HL-60/S4 treated with phorbol 12-myristate 13-acetate at 8.2 ng/mL for 4 days and 3 days (cell line): Measurements from ENCODE around the gene PUS1.
"Not testable (repeated sequence)": the region's sequence is repeated elsewhere in the genome, so short reads cannot be mapped to it uniquely, and the experiment has no call there.

Experiments
- in situ Hi-C: fragments of 300-500 bp; cut with MboI; formaldehyde crosslinking; loops from 2 replicates; pipeline ENCODE4 v1.15.0; 2022; ENCODE audit warnings: low sequenced_read_pairs

Gene PUS1

GRCh38 chr12:131934535-131934934 is 5.5 kb downstream of the PUS1 start:
- in situ Hi-C loops, result no loop called here

- in situ Hi-C loops, result no loop called here
Measured at GRCh38 chr12:131938082-131938481, 9.0 kb downstream of the PUS1 start.

- in situ Hi-C loops, result no loop called here
Measured at GRCh38 chr12:131939007-131939406, 9.9 kb downstream of the PUS1 start.

- in situ Hi-C loops, result no loop called here
Measured at GRCh38 chr12:131940141-131940547, 11.1 kb downstream of the PUS1 start.

GRCh38 chr12:131941116-131941986 is 12.3 kb downstream of the PUS1 start:
- in situ Hi-C loops, result no loop called here

DNA sequence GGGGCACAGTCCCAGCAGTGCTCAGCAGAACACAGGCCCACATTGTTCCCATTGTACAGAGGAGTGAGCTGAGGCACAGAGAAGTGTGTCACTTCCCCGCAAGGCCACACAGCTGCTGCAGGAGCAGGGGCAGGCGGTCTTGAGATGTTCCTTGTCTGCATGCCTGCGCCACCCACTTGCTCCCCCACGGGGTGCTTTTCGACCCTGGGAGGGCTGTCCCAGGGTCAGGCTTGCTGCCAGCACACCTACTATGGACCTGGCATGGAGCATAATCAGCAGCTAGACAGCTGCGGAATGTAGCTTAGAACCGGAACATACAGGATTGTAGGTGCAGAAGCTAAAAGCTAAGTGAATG is 12.9 kb downstream of the PUS1 start:
- in situ Hi-C loops, result no loop called here

DNA sequence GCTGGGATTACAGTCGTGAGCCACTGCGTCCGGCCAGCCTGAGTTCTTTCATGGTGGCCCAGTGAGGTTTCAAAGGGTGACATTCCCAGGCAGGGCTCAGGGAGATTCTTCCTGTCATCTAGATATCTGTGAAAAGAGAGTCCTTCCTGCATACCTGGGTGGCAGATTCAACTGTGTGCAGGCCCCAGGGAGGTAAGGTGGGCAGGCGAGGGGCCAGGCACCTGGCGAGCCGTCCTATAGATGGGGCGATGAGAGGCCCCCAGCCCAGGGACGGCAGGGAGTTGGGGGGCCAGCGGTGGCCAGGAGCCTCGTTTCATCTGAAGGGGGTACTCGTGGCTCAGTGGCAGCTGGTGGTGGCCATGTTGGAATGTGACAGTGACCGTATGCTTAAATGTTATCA is 13.6 kb downstream of the PUS1 start:
- in situ Hi-C loops, result no loop called here

GRCh38 chr12:131943389-131943788 is 14.3 kb downstream of the PUS1 start:
- in situ Hi-C loops, result no loop called here

DNA sequence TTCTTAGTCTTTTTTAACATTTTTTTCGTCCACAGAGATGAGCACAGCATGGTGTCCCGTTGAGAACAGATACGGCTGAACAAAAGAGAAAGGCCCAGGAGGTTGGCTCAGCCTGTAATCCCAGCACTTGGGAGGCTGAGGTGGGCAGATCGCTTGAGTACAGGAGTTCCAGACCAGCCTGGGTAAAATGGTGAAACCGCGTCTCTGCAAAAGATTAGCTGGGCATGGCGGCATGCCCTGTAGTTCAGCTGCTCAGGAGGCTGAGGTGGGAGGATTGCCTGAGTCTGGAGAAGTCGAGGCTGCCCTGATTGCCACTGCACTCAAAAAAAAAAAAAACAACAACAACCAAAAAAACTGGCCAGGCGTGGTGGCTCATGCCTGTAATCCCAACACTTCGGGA is 14.8 kb downstream of the PUS1 start:
- in situ Hi-C loops, result no loop called here

GRCh38 chr12:131944601-131945251 is 15.7 kb downstream of the PUS1 start:
- in situ Hi-C loops, result no loop called here

- in situ Hi-C loops, result no loop called here
Measured at GRCh38 chr12:131946757-131947156, 17.7 kb downstream of the PUS1 start.

- in situ Hi-C loops, result no loop called here
Measured at GRCh38 chr12:131947482-131948027, 18.5 kb downstream of the PUS1 start.

- in situ Hi-C loops, result no loop called here
Measured at GRCh38 chr12:131948166-131948712, 19.2 kb downstream of the PUS1 start.

DNA sequence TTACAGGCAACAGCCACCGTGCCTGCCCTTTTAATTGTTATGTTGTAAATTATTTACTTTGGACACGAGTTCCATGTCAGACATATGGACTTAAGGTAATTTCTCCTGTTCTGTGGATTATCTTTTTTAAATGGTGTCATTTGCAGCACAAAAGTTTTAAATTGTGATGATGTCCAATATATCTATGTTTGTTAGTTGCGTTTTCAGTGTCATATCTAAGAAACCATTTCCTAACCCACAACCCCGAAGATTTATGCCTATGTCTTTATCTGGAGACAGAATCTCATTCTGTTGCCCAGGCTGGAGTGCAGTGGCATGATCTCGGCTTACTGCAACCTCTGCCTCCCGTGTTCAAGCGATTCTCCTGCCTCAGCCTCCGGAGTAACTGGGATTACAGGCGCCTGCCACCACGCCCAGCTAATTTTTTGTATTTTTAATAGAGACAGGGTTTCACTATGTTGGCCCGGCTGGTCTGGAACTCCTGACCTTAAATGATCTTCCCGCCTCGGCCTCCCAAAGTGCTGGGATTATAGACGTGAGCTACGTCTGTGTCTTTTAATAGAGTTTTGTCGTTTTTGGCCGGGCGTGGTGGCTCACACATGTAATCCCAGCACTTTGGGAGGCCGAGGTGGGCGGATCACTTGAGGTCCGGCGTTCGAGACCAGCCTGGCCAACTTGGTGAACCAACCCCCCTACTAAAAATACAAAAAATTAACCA is 19.8 kb downstream of the PUS1 start:
- in situ Hi-C loops, result not testable (repeated sequence)

DNA sequence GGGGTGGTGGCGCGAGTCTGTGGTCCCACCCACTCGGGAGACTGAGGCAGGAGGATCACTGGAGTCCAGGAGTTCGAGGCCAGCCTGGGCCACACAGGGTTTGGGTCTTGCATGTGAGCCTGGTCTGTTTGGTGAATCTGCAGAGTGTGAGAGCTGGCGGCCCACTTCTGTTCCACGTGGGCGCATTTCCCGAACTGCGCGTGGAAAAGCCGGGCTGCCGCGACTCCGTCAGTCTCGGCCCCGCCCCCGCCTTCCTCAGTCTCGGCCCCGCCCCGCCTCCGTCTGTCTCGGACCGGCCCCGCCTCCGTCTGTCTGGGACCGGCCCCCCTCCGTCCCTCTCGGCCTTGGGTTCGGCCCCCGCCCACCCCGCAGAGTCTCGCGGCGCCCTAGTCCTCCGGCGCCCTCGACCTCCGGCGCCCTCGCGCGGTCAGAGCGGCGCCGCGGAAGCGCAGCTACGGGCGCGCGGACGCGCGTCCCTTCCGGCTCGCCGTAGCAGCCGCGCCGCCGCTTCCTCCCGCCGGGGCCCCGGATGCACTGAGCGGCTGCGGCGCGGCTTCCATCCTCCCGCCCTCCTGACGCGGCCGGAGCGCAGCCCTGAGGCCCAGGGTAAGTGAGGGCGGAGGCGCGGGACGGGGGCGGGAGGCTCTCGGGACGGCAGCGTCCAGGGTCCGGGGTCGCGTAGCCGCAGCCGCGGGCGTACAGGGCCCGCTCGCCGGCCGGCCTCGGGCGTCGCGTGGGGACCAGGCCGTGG is 20.5 kb downstream of the PUS1 start, which contains the start of gene EP400:
Gene EP400 (plus strand): TSS at position 512 of the 751 bp plus-strand sequence. CDS start 10,678 bp downstream, outside the sequence.
- in situ Hi-C loops, result no loop called here

DNA sequence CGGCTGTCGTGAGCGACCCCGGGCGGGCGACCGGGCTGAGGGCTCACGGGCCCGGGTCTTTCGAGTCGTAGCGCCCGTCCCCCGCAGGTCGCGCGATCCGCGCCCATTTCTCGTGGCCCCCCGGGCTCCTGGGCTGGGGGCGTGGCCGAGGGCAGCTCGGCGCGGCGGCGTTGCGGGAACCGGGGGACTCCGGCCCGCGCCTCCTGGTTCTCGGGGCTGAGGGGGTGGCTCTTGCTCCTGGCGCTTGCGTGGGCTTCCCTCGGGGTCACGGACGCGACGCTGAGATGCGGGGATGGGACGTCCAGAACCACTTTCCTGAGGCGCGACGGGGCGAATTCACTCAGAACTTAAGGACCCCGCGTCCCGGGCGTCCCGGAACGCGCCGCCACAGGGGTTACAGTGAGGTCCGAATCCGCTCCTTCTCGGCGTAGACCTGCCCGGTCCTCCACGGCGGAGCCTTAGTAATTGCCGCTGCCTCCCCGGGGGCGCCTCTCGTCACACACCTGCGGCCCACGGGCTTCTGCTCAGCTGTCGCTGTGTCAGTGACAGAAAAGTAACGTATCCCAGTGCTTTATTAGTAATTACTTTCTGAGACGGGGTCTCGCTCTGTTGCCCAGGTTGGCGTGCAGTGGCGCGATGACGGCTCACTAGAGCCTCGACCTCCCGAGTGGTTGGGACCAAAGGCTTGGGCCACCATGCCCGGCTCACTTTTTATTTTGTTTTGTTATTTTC is 21.3 kb downstream of the PUS1 start:
- in situ Hi-C loops, result no loop called here

GRCh38 chr12:131953810-131954209 is 24.7 kb downstream of the PUS1 start:
- in situ Hi-C loops, result not testable (repeated sequence)

- in situ Hi-C loops, result not testable (repeated sequence)
Measured at GRCh38 chr12:131954460-131954859, 25.4 kb downstream of the PUS1 start.

DNA sequence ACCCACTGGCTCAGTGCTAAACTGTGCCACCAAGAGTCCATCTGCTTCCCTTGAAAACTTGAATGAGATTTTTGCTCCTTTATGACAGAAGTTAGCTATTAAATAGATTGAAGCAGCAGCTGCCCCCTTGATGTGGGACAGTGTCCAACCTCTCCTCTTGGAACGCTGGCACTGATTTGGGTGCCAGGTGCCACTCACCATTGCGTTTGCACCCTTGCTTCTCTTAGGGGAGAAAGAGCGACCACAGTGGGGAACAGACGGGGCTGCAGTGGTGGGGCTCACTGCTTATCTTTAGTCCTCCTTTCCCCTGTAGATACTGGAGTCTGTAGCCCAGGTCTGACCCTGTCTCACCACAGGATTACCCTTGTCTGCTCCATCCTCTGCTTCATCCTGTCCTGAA is 30.0 kb downstream of the PUS1 start:
- in situ Hi-C loops, result no loop called here
